Activated naive CD4-positive, alpha-beta T cell treated with anti-CD3 and anti-CD28 coated beads, Interleukin-2, amount 10 ng/mL, durations not matched to agents 7 days and 5 days (primary cell): ENCODE data around the gene SIGLEC15.
"Not testable (repeated sequence)": the region's sequence is repeated elsewhere in the genome, so short reads cannot be mapped to it uniquely, and the experiment has no call there.

Experiments
- CTCF ChIA-PET: fragments of 350-600 bp; sonication (Branson Sonifier 250); formaldehyde crosslinking; loops from one replicate; lab custom pipeline; 2021; ENCODE audit warnings: antibody characterized with exemption; lab: Charles Lee
- DNase-seq: peaks from one replicate; pipeline ENCODE4 v3.0.0-alpha.2; 2020
- H3K27ac Mint-ChIP-seq: one replicate; pipeline ENCODE4 v1.8.0; 2021; ENCODE audit warnings: mild to moderate bottlenecking, moderate library complexity, mixed read lengths
- H3K27me3 Mint-ChIP-seq: one replicate; pipeline ENCODE4 v1.8.0; 2021; ENCODE audit warnings: mild to moderate bottlenecking, mixed read lengths
- H3K36me3 Mint-ChIP-seq: one replicate; pipeline ENCODE4 v1.8.0; 2021; ENCODE audit warnings: mixed read lengths
- H3K4me1 Mint-ChIP-seq: one replicate; pipeline ENCODE4 v1.8.0; 2021; ENCODE audit warnings: mixed read lengths
- H3K4me3 Mint-ChIP-seq: one replicate; pipeline ENCODE4 v1.8.0; 2021; ENCODE audit warnings: mild to moderate bottlenecking, moderate library complexity, mixed read lengths
- H3K9me3 Mint-ChIP-seq: one replicate; pipeline ENCODE4 v1.8.0; 2021; ENCODE audit warnings: mixed read lengths

The SIGLEC15 gene

GRCh38 chr18:45843019-45843418 lies 17.5 kb downstream of the SIGLEC15 start:
- H3K4me3 Mint-ChIP-seq = no peak overlapping the region
- no peak overlapping the region for H3K27ac Mint-ChIP-seq
- peaks cover 6% of the 10 kb centered on the region for H3K4me1 Mint-ChIP-seq
- no peak for DNase-seq
- CTCF ChIA-PET = no interaction called here
- no peaks in the 10 kb centered on the region for H3K36me3 Mint-ChIP-seq
- H3K9me3 Mint-ChIP-seq = no peaks in the 10 kb centered on the region
- H3K27me3 Mint-ChIP-seq = peaks cover 43% of the 10 kb centered on the region

- Mint-ChIP-seq H3K9me3 (no peaks in the 10 kb centered on the region), H3K36me3 (no peaks in the 10 kb centered on the region), H3K4me3 (no peak overlapping the region), H3K4me1 (no peaks in the 10 kb centered on the region), H3K27ac (no peak overlapping the region), H3K27me3 (peaks cover 24% of the 10 kb centered on the region)
- no peak for DNase-seq
- CTCF ChIA-PET = interaction anchor here (0.8 to 1.0 kb wide), 2 partner anchors 10 to 13 kb away, joined by 3 read pairs; no protein-coding TSS in a partner anchor
These were observed 19.5 kb downstream of the SIGLEC15 start for GRCh38 chr18:45844938-45845337.

GRCh38 chr18:45845410-45845809 lies 19.9 kb downstream of the SIGLEC15 start:
- Mint-ChIP-seq H3K4me1 (no peaks in the 10 kb centered on the region), H3K9me3 (no peaks in the 10 kb centered on the region), H3K4me3 (no peak overlapping the region), H3K36me3 (no peaks in the 10 kb centered on the region), H3K27me3 (peaks cover 19% of the 10 kb centered on the region), H3K27ac (no peak overlapping the region)
- CTCF ChIA-PET = interaction anchor here (1.0 kb wide), 1 partner anchor 10 kb away, joined by 3 read pairs; no protein-coding TSS in a partner anchor
- no peak for DNase-seq

- no peak for DNase-seq
- H3K4me1 Mint-ChIP-seq = no peaks in the 10 kb centered on the region
- no peaks in the 10 kb centered on the region for H3K36me3 Mint-ChIP-seq
- peaks cover 5% of the 10 kb centered on the region for H3K27me3 Mint-ChIP-seq
- no peak overlapping the region for H3K4me3 Mint-ChIP-seq
- CTCF ChIA-PET = no interaction called here
- no peak overlapping the region for H3K27ac Mint-ChIP-seq
- H3K9me3 Mint-ChIP-seq = no peaks in the 10 kb centered on the region
These were observed 21.6 kb downstream of the SIGLEC15 start for GRCh38 chr18:45847119-45847518.

GRCh38 chr18:45848643-45849042 lies 23.2 kb downstream of the SIGLEC15 start:
- not testable (repeated sequence) for H3K27me3 Mint-ChIP-seq, DNase-seq, H3K9me3 Mint-ChIP-seq, H3K4me1 Mint-ChIP-seq, H3K4me3 Mint-ChIP-seq, H3K36me3 Mint-ChIP-seq, H3K27ac Mint-ChIP-seq
- CTCF ChIA-PET = interaction anchor here (1.0 to 1.7 kb wide), 3 partner anchors 9 to 184 kb away, joined by 3 to 4 read pairs (median 3); no protein-coding TSS in a partner anchor

GRCh38 chr18:45849529-45849928 lies 24.1 kb downstream of the SIGLEC15 start:
- CTCF ChIA-PET = interaction anchor here (1.7 kb wide), 1 partner anchor 185 kb away, joined by 4 read pairs; no protein-coding TSS in a partner anchor
- H3K27me3 Mint-ChIP-seq = no peaks in the 10 kb centered on the region
- no peak for DNase-seq
- no peak overlapping the region for H3K4me3 Mint-ChIP-seq
- no peaks in the 10 kb centered on the region for H3K9me3 Mint-ChIP-seq
- peaks cover 10% of the 10 kb centered on the region for H3K36me3 Mint-ChIP-seq
- no peak overlapping the region for H3K27ac Mint-ChIP-seq
- no peaks in the 10 kb centered on the region for H3K4me1 Mint-ChIP-seq

GRCh38 chr18:45850021-45850420 lies 24.5 kb downstream of the SIGLEC15 start:
- H3K27me3 Mint-ChIP-seq = no peaks in the 10 kb centered on the region
- no peaks in the 10 kb centered on the region for H3K9me3 Mint-ChIP-seq
- no peak for DNase-seq
- no peak overlapping the region for H3K4me3 Mint-ChIP-seq
- H3K4me1 Mint-ChIP-seq = no peaks in the 10 kb centered on the region
- H3K27ac Mint-ChIP-seq = no peak overlapping the region
- H3K36me3 Mint-ChIP-seq = peaks cover 12% of the 10 kb centered on the region
- CTCF ChIA-PET = no interaction called here

GRCh38 chr18:45851161-45851925 lies 25.9 kb downstream of the SIGLEC15 start:
- peaks cover 23% of the 10 kb centered on the region for H3K36me3 Mint-ChIP-seq
- no peaks in the 10 kb centered on the region for H3K4me1 Mint-ChIP-seq
- H3K27me3 Mint-ChIP-seq = no peaks in the 10 kb centered on the region
- H3K27ac Mint-ChIP-seq = no peak overlapping the region
- no peak for DNase-seq
- no peak overlapping the region for H3K4me3 Mint-ChIP-seq
- CTCF ChIA-PET = interaction anchor here (1.2 kb wide), 1 partner anchor 185 kb away, joined by 3 read pairs; no protein-coding TSS in a partner anchor
- no peaks in the 10 kb centered on the region for H3K9me3 Mint-ChIP-seq

GRCh38 chr18:45852631-45853030 lies 27.2 kb downstream of the SIGLEC15 start:
- Mint-ChIP-seq H3K27me3 (no peaks in the 10 kb centered on the region), H3K36me3 (peaks cover 27% of the 10 kb centered on the region), H3K9me3 (no peaks in the 10 kb centered on the region), H3K4me1 (no peaks in the 10 kb centered on the region), H3K27ac (no peak overlapping the region), H3K4me3 (no peak overlapping the region)
- CTCF ChIA-PET = no interaction called here
- no peak for DNase-seq

GRCh38 chr18:45854036-45854586 lies 28.6 kb downstream of the SIGLEC15 start:
- Mint-ChIP-seq H3K36me3 (peaks cover 33% of the 10 kb centered on the region), H3K27ac (no peak overlapping the region), H3K4me3 (no peak overlapping the region), H3K27me3 (no peaks in the 10 kb centered on the region), H3K9me3 (no peaks in the 10 kb centered on the region), H3K4me1 (no peaks in the 10 kb centered on the region)
- no peak for DNase-seq
- CTCF ChIA-PET = interaction anchor here (0.9 to 1.6 kb wide), 4 partner anchors 20 to 131 kb away, joined by 3 to 5 read pairs (median 4); no protein-coding TSS in a partner anchor

GRCh38 chr18:45856531-45856930 lies 31.1 kb downstream of the SIGLEC15 start:
- Mint-ChIP-seq H3K4me3 (no peak overlapping the region), H3K27ac (no peak overlapping the region), H3K27me3 (no peaks in the 10 kb centered on the region), H3K9me3 (no peaks in the 10 kb centered on the region), H3K36me3 (peaks cover 48% of the 10 kb centered on the region), H3K4me1 (no peaks in the 10 kb centered on the region)
- DNase-seq = no peak
- CTCF ChIA-PET = interaction anchor here (1.8 kb wide), 1 partner anchor 24 kb away, joined by 9 read pairs; no protein-coding TSS in a partner anchor

GRCh38 chr18:45859334-45859733 lies 33.9 kb downstream of the SIGLEC15 start:
- Mint-ChIP-seq H3K4me3 (no peak overlapping the region), H3K27ac (no peak overlapping the region), H3K36me3 (peaks cover 59% of the 10 kb centered on the region), H3K27me3 (no peaks in the 10 kb centered on the region), H3K9me3 (no peaks in the 10 kb centered on the region), H3K4me1 (no peaks in the 10 kb centered on the region)
- DNase-seq = no peak
- CTCF ChIA-PET = interaction anchor here (0.7 kb wide), 1 partner anchor 194 kb away, joined by 3 read pairs; no protein-coding TSS in a partner anchor

- Mint-ChIP-seq H3K9me3 (no peaks in the 10 kb centered on the region), H3K4me3 (no peak overlapping the region), H3K36me3 (peaks cover 64% of the 10 kb centered on the region), H3K27me3 (no peaks in the 10 kb centered on the region), H3K27ac (no peak overlapping the region), H3K4me1 (no peaks in the 10 kb centered on the region)
- CTCF ChIA-PET = interaction anchor here (0.8 kb wide), 1 partner anchor 19 kb away, joined by 4 read pairs; no protein-coding TSS in a partner anchor
- DNase-seq = no peak
These were observed 35.0 kb downstream of the SIGLEC15 start for GRCh38 chr18:45860492-45860891.

- Mint-ChIP-seq H3K9me3 (no peaks in the 10 kb centered on the region), H3K4me3 (no peak overlapping the region), H3K27me3 (no peaks in the 10 kb centered on the region), H3K27ac (no peak overlapping the region), H3K36me3 (peaks cover 64% of the 10 kb centered on the region), H3K4me1 (no peaks in the 10 kb centered on the region)
- CTCF ChIA-PET = no interaction called here
- DNase-seq = no peak
These were observed 35.5 kb downstream of the SIGLEC15 start for GRCh38 chr18:45860971-45861370.
